ENCODE data around the gene TTYH3. TPM values are rescaled to one million over a fixed set of nuclear protein-coding genes. Genes with fewer than 3 reads are reported as not detected.

TTYH3 gene
- total RNA-seq (2021) (109 and 114 TPM in 2 replicates), Bru-seq, nascent RNA (percentile 53 among the genes with signal in this experiment), BruChase-seq, experiment 1, labeled RNA remaining after a 2-hour chase (percentile 70 among the genes with signal in this experiment), BruChase-seq, experiment 2, labeled RNA remaining after a 6-hour chase (percentile 81 among the genes with signal in this experiment)
- long read RNA-seq, full-length matches to known transcripts: 64 of 161 reads
- long read RNA-seq, partial matches to known transcripts: 80 of 161 reads
- long read RNA-seq, other reads (novel, unspliced or antisense): 17 of 161 reads

- peak within 1 kb of the TSS; percentile 87 for H3K4me3 ChIP-seq
- intact Hi-C loops (cut with micrococcal nuclease; ENCODE audit: unreplicated experiment): loop anchor here (1.0 to 2.0 kb wide), 2 partner anchors 77 to 109 kb away; partner anchors contain the start of gene BRAT1
- H2AFZ ChIP-seq: peak within 1 kb of the TSS; percentile 73
- no peak within 1 kb of the TSS for H3K27ac ChIP-seq
- peak within 1 kb of the TSS; percentile 96 for H3K4me2 ChIP-seq
- H3K4me1 ChIP-seq (replicated peaks; ENCODE audit: insufficient read depth): peaks cover 22% of the 10 kb centered on the region
- ChIA-PET POLR2A (ENCODE audit: unreplicated experiment) (interaction anchor here (0.6 kb wide), 4 partner anchors 17 to 56 kb away, joined by 3 to 7 read pairs (median 6); no protein-coding TSS in a partner anchor), CTCF (no interaction called here)
- H3K9me2 ChIP-seq (ENCODE audit: insufficient read depth): no peaks in the 10 kb centered on the region
- H3F3A ChIP-seq (ENCODE audit: insufficient read depth, low read depth): peaks cover 16% of the 10 kb centered on the region
- DNase-seq: peak in 1 of 2 experiments; percentile 11
- peaks cover 28% of the 10 kb centered on the region for H4K20me1 ChIP-seq (ENCODE audit: insufficient read depth)
- peaks cover 23% of the 10 kb centered on the region for H3K79me2 ChIP-seq (ENCODE audit: low read depth)
- TF ChIP-seq EZH2 (IDR thresholded peaks at IDR 0.05; ENCODE audit: low read depth) (no peak), CTCF (conservative IDR thresholded peaks at IDR 0.05) (no peak)
- no peaks in the 10 kb centered on the region for H3K27me3 ChIP-seq (ENCODE audit: insufficient read depth, low read depth)
- H3K9me3 ChIP-seq (ENCODE audit: insufficient read depth, low read depth): no peaks in the 10 kb centered on the region
- TSS peak; percentile 66 for BruUV-seq (replicated peaks)
- H3K36me3 ChIP-seq (ENCODE audit: low read depth): no peaks in the 10 kb centered on the region
Measured at GRCh38 chr7:2631946-2632732, at the start of gene TTYH3. TTYH3 (plus strand) TSS chr7:2631986; CDS start chr7:2632156, 170 bp downstream.

- H2AFZ ChIP-seq: no peak overlapping the region
- intact Hi-C loops (cut with micrococcal nuclease; ENCODE audit: unreplicated experiment): no loop called here
- no peak overlapping the region for H3K27ac ChIP-seq
- no peak for TF ChIP-seq CTCF (conservative IDR thresholded peaks at IDR 0.05)
- no peak for TF ChIP-seq EZH2 (IDR thresholded peaks at IDR 0.05; ENCODE audit: low read depth)
- no peak overlapping the region for H3K4me3 ChIP-seq
- no peaks in the 10 kb centered on the region for H3K27me3 ChIP-seq (ENCODE audit: insufficient read depth, low read depth)
- POLR2A ChIA-PET (ENCODE audit: unreplicated experiment): no interaction called here
- 0 out of 2 replicates have a peak, but pooled peaks cover 2% of the 10 kb centered on the region for H3F3A ChIP-seq (ENCODE audit: insufficient read depth, low read depth)
- H3K9me3 ChIP-seq (ENCODE audit: insufficient read depth, low read depth): no peaks in the 10 kb centered on the region
- H3K4me2 ChIP-seq: no peak overlapping the region
- BruUV-seq (replicated peaks): no TSS peak
- no peaks in the 10 kb centered on the region for H3K9me2 ChIP-seq (ENCODE audit: insufficient read depth)
- DNase-seq: no peak
- H3K4me1 ChIP-seq (replicated peaks; ENCODE audit: insufficient read depth): no peaks in the 10 kb centered on the region
- 0 out of 2 replicates have a peak, but pooled peaks cover 3% of the 10 kb centered on the region for H3K36me3 ChIP-seq (ENCODE audit: low read depth)
- CTCF ChIA-PET: no interaction called here
- H3K79me2 ChIP-seq (ENCODE audit: low read depth): no peaks in the 10 kb centered on the region
- no peaks in the 10 kb centered on the region for H4K20me1 ChIP-seq (ENCODE audit: insufficient read depth)
Measured at GRCh38 chr7:2582006-2582735, 49.6 kb upstream of the TTYH3 start.
